GM21526 (cell line): ENCODE data around the gene DAG1.

Experiments used
- ATAC-seq: cut with Tn5 transposase; IDR thresholded peaks from one replicate; pipeline ENCODE4 v1.9.1; 2021; ENCODE audit warnings: moderate library complexity; ENCODE audit not compliant: unreplicated experiment, low FRiP score

Gene DAG1

DNA sequence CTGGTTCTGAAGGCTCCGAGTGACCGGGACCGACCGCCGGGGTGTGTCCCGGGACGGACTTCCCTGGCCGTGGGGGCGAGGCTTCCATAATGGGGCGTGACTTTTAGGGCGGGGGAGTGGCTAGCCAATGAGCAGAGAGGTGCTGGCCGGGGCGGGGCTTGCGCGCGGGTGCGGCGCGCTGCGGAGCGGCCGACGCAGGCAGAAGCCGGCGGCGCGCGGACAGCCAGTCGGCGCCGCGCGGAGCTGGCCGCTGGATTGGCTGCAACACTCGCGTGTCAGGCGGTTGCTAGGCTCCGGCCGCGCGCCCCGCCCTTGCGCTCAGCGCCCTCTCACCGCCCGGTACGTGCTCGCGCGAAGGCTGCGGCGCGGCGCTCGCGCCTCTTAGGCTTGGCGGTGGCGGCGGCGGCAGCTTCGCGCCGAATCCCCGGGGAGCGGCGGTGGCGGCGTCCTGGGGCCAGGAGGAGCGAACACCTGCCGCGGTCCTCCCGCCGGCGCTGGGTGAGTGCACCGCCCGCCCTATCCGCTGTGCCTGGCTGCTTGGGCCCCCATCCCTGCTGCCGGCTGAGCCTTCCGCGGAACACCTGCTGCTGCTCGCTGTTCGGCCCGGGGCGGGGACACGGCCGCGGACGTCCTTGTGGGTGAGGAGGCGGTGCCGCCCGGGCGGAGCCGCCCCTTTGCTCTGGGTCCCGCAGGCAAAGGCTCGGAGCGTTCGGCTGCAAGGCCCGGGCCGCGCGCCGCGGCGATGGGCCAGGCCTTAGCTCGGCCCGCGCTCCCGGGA, at the start of gene DAG1:
TSS of gene DAG1 (plus strand) at position 332 of the 778 bp plus-strand sequence. CDS start 40,268 bp downstream, outside the sequence.
- ATAC-seq: peak; percentile 65

DNA sequence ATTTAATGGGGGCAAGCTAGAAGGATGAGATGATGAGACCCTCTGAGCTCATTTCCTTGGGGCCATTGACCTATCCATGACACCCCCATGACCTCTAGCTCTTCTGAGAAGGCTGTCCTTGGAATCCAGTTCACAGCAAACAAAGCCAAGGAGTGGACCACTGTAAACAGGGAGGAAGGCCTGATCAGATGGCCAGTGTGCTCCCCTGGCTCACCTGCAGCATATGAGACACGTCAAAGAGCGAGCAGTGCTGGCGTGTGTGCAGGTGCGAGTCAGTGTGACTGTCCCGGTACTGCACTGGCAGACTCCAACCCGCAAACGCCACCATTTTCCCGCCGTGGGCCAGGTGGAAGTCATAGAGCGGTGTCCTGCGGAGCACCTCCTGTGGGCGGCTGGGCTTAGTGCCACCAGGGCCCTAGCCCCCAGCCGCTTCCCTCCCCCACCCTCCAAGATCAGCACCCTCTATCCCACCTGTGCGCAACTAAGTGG, 48.1 kb upstream of the DAG1 start:
- no peak for ATAC-seq

DNA sequence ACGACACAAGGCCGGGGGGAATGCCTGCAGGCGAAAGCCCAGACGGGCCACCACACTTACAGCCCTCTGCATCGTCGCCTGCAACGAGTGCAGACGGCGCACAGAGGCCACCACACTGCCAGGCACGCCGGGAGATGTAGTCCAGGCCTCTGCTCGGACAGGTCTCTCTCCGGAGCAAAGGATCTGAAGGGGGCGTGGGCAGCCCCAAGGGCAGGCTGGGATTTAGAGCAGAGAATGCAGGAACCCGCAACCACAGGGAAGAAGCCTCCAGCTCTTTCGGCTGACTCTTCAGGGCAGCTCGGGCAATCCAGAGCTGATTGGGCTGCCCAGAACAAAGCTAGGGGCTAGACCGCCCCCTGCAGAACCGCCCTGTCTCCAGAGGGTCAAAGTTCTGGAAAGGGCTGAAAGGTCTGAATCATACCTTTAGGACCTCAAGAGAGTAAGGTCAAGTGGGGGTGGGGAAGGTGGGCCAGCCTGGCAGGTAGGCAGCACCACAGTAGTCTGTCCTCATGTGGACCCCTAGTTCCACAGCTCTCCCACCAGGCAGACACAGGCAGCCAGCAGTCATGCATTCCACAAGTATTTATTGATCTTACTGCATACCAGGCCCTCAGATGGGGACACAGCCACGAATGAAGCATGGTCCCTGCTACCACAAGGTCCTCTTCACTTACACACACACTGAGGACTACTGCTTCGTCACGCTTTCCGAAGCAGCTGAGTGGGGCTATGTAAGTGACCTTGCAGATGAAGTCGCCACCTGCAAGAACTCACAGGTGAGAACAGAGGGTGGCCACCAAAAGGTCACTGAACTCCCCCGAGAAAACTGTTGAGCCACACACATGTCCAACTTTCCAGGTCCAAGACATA, 47.5 kb upstream of the DAG1 start, which contains the start of gene AMT:
TSS of gene AMT (minus strand) at position 95 of the 870 bp plus-strand sequence. CDS start at position 72, 23 bp downstream.
- no peak for ATAC-seq

DNA sequence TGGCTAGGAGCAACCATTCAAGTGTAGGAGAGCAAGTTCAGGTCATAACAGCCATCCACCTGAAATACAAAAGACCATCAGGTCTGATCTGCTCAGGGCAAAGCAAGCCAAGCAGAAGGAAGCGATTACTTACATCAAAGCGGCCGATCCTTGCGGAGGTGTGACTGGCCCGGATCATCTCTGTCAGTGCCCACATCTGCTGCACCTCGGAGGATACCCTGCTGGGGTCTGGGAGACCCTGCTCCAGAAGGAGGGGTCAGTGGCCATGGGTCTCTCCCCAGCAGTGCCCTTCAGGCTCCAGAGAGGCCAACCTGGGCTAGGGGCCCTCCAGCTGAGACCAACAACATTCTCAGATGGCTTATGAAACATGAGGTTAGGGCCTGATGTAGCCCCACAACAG, 45.3 kb upstream of the DAG1 start:
- ATAC-seq: no peak

DNA sequence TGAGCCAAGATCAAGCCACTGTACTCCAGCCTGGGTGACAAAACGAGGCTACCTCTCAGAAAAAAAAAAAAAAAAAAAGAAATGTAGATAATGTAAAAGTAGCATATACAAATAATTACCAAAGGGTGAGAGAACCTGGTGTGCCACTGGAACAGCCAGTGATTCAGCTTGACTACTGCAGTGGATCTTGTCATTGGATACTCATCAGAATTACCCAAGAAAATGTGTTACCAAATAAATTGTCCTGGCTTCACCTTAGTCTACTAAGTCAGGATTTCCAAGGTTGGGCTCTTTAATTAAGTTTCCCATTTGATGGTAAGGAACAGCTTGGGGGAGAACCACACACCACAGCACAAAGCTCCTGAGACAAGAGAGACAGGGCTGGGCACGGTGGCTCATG, 42.5 kb upstream of the DAG1 start:
- ATAC-seq: no peak

DNA sequence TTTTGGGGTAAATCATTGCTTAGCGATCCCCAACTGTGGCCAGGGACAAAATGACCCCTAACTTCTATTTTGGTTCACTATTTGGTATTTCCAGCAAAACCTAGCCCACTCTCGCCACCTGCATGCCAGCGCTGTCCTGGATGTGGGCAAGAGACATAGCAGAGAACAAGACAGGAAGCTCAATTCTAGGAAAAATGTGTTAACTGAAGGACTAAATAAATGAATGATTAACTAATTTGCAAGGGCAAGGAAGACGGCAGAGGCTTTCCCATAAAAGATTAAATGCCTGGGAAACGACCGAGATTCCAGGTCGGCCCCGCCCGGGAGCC, 41.4 kb upstream of the DAG1 start:
- no peak for ATAC-seq

DNA sequence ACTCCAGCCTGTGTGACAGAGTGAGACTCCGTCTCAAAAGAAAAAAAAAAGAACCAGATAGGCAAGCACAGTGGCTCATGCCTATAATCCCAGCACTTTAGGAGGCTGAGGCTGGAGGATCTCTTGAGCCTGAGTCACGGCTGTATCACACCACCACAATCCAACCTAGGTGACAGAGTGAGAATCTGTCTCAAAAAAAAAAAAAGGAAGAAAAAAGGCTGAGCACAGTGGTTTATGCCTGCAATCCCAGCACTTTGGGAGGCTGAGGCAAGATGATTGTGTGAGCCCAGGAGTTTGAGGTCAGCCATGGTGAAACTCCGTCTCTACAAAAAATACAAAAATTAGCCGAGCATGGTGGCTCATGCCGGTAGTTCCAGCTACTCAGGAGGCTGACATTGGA, 35.3 kb upstream of the DAG1 start:
- ATAC-seq: no peak

DNA sequence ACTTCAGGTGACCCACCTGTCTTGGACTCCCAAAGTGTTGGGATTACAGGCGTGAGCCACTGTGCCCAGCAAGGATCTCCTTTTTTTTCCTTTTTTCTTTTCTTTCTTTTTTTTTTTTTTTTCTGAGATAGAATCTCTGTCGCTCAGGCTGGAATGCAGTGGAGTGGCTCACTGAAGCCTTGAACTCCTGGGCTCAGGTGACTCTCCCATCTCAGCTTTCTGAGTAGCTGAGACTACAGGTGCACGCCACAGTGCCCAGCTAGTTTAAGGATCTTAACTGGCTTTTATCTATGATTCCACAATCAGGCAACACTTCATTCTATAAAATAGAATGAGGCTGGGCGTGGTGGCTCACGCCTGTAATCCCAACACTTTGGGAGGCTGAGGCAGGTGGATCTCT, 24.7 kb upstream of the DAG1 start:
- no peak for ATAC-seq

DNA sequence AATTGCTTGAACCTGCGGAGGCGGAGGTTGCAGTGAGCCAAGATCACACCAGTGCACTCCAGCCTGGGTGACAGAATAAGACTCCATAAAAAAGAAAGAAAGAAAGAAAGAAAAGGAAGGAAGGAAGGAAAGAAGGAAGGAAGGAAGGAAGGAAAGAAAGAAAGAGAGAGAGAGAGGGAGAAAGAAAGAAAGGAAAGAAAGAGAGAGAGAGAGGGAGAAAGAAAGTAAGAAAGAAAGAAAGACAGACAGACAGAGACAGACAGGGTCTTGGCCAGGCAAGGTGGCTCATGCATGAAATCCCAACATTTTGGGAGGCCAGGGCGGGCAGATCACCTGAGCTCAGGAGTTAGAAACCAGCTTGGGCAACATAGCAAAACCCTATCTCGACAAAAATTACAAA, 16.4 kb upstream of the DAG1 start:
- ATAC-seq: no peak

DNA sequence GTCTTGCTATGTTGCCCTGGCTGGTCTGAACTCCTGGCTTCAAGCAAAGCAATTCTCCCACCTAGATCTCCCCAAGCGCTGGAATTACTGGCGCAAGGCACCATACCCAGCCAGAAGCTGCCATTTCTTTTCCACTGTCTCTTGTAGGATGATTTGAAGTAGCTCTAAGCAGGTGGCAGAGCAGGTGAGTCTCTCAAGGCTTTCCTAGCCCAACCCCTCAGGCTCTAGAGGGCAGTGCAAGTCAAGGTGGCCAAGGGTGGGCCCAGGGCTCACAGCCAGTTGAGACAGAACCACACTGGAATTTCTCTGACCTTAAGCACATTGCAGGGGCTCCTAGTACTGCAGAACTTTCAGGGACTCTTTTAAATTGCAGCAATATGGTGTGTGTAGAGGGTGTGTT, 15.6 kb upstream of the DAG1 start:
- no peak for ATAC-seq

DNA sequence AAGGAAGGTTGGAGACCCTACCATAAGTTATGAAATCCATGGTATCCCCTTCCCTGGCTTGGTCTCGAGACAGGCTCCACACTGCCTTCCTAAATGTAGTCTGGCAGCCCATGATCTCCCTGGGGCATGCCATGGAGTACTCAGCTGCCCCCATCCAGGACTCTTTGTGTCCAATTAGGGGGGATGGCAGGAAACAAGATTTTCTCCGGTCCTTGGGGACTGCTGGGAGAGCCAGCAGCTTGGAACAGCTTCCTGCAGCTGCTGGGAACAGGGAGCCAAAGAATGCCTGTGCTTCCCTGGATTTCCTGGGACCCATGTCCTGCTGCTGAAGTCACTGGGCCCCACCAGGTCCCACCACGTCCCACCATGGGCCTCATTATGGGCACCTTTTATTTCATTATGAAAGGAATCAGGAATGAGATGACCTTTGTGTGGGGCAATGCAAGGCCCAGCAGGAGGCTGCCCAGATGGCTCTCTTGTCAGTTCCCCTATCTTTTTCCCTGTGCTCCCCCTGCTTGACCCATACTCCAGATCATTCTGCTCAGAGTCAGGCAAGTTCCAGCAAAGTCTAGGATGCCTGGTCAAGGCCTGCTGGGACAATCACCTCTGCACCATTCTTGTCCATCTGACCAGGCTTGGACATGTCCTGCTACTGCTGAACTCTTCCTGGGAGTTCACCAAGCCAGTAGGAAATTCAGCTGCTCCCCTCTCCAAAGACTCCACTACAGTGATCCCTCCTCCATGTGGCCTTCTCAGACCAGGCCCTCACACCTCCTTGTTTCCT, 15.0 kb upstream of the DAG1 start:
- no peak for ATAC-seq

DNA sequence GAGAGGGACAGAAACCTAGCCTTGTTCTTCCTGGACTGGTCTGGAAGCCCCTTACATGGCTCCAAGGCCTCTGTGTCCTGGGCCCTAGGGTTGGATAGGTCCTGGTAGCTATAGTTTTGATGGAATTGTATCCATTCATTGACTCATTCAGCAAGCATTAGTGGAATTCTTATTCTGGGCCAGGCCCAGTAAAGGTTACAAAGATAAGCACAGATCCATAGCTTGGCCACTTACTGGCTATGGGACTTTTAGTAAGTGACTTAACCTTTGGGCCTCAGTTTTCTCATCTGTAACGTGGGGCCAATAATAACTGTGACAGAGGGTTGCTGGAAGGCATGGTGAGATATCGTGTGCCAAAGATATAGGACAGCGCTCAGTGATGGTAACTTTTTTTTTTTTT, 13.6 kb upstream of the DAG1 start:
- ATAC-seq: no peak

DNA sequence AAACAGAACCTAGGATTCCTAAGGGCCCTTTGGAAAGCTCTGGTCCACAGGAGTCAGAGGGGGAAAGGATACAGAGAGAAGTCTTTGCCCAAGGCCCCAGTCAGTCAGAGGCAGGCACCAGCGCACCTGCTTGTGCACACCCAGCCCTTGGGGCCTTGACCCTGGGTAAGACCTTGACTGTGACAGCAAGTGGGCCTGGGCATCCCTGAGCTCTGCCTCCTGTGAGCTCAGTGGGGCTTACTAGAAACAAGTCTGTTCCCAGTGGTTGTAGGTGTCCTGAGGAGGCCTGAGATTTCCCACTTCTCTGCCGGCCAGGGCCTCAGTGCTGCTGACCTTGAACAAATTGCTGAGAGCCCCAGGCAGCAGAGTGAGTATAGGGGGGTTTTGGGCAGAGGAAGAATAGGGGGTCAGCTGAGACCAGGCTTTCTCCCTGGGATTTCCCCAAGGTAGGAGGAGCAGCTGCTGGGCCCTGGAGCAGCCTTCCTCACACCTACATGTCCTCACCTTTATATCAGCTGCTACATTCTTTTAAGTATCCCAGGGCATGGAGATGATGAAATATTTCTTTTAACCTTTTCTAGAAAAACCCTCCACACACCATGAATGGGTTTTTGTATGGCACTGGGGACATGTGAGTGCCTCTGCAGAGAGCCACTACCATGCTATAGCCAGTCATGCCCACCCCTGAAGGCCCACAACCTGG, 9.7 kb upstream of the DAG1 start:
- no peak for ATAC-seq

DNA sequence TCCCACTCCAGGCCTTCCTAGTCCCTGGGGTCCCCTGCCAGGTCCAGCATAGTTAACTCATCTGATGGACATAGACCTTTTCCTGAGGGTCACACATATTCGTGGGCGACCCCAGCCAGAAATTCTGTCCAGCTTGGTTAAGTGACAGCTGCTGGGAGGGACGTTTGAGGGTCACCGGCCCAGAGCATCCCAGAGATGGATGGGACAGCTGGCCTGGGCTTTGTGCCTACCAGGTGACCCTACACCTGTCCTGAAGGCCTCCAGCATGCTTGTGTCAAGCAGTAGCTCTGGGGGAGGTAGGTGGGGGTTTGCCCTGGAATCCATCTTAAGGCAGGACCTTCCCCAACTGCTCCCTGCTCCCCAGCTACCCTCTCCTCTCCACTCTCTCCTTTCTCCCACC, 9.1 kb upstream of the DAG1 start:
- no peak for ATAC-seq

DNA sequence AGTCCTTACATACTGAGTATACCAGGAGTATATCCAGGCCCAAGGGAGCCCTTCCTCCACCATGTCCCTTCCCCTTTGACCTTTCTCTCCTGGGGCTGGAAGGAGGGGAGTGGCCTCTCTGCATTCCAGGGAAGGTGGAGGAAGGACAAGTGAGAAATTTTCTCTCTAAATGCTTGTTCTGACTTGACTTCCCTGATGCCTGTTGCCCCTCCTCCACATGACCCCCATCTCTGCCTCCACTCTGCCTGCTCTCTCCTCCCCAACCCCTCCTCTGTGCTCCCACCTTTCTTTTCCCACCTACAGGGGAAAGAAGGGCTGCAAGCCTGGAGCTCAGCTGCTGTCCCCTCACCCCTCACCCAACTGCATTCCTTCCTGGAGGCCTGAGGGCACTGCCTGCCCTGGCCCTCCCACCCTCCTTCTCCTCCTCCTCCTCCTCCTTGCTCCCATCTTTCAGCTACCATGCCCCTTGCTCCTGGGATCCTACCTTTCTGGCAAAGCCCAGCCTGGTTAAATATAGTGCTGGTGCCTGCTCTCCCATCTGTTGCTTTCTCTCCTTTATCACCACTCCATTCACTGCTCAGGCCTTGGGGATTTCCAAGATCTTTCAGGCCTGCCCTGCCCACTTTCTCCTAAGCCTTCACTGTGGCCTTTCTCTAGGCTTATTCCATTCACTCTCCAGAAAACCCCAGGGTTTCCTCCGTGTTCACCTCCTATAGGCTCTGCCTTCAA, 8.5 kb upstream of the DAG1 start:
- no peak for ATAC-seq

DNA sequence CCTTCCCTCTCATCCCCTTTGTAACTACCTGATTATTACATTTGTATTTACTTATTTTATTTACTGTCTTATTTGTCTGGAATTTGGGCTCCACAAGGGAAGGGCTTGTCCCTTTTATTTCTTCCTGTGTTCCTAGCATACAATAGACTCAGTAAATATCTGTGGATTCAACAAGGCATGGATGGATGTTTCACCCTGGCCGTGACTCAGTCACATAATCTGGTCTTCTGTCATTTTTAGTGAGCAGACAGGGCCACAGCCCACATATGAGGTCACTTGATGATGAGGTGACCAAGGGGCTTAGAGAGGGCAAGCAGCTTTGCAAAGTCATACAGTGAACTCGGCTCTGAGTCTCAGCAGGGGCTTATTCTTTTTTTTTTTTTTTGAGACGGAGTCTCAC, 7.8 kb upstream of the DAG1 start:
- no peak for ATAC-seq

DNA sequence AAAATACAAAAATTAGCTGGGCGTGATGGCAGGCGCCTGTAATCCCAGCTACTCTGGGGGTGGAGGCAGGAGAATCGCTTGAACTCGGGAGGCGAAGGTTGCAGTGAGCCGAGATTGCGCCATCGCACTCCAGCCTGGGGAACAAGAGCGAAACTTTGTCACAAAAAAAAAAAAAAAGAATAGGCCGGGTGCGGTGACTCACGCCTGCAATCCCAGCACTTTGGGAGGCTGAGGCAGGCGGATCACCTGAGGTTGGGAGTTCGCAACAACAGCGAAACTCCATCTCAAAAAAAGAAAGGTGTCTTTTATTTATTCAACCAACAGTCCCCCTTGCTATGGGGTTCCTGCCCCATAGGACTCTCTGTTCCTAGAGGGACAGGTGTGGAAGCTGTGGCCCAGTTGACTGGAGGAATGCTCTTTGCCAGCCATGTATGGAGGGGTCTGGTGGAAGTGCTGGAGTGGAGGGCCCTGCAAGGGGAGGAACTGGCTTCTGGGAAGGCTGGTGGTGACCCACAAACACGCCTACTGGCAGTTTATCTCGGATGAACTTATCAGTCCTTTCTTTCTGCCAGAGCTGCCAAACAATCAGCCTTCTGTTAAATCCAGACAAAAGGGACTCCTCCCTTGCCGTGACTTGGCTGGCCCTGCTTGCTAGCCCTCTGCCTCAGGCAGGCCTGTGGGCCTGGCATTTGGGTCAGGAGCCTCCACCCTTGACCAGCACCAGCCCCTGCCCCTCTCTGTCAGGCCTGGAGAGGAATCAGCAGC, 4.6 kb upstream of the DAG1 start:
- ATAC-seq: no peak

DNA sequence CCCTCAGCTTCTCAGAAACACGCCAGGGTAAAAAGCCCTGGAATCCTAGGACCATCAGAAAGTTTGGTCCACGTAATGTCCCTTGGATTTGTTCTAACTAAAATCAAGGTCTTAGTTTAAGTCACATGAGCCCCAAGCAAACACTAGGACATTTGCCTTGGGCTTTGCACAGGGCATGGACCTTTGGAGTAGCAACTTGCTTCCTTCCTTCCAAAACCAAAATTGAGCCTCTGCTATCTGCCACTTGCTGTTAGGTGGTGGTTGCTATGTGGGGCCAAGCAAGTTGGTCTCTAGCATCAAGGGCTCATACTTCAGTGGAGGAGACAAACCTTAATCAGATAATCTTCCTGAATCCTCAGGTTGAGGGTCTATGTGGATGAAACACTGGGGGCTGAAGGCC, 4.0 kb upstream of the DAG1 start:
- ATAC-seq: no peak
